ENCODE measurements around the gene TNFRSF1B.
A peak's percentile ranks its signal among the peaks of the same experiment; 100 is the strongest.

Gene TNFRSF1B

DNA sequence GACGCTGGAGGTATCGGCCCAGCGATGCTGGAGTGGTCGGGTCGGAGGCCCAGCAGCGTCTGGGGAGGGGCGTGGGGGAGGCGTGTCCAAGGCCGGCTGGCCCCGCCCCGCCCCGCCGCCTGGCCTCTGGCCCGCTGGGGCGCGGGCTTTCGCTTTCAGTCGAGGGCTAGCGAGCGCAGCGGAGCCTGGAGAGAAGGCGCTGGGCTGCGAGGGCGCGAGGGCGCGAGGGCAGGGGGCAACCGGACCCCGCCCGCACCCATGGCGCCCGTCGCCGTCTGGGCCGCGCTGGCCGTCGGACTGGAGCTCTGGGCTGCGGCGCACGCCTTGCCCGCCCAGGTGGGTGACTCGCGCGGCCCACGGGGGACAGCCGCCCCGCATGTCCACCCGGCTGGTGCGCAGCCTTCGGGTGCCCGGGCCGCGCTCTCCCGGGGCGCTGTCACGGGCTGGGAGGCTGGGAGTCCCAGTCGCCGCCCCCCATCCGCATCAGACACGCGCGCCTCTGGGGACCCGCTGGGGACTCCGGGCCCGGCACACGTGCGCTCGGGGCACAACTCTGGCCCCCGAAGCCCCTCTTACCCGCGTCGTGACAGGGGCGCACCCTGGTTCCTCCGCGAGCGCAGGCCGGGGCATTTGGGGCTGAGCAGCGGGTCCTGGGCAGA, at the start of gene TNFRSF1B:
Gene TNFRSF1B, plus strand, starts transcription at position 158 of the 659 bp plus-strand sequence. Its CDS starts 101 bp downstream, at position 259.
- DNase-seq (ENCODE audit: low read depth) = peak; percentile 45

DNA sequence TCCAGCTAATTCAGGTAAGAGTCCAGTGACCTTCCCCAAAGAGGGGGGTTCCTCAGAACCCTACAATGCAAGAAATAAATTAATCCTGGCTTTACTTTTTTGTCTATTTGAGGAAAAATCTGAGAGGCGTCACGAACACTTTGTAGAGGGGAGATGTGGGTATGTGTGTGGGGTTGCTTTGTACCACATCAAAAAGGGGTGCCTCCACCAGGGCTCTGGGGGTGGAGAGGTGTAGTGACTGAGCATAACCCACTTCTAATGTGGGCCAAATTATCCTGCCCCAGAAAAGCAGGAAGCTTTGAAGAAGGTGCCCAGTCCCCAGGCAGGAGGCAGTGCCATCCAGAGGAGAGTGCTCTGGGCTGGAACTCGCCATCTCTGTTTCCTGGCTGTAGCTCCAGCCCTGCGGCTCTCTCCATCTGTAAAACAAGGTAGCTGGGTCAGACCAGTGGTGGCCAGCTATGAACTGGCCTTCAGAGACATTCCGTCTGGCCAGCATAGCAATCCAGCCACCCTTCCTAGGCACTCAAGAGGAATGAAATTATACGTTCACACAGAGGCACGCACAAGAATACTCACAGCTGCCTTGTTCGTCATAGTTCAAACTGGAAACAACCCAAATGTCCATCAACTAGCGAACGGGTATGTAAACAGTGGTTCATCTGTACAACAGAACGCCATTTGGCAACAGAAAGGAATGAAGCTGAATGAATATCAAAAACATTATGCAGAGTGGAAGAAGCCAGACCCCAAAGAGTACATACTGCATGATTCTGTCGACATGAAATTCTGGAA, 45.4 kb upstream of the TNFRSF1B start:
- DNase-seq (ENCODE audit: low read depth) = no peak

DNA sequence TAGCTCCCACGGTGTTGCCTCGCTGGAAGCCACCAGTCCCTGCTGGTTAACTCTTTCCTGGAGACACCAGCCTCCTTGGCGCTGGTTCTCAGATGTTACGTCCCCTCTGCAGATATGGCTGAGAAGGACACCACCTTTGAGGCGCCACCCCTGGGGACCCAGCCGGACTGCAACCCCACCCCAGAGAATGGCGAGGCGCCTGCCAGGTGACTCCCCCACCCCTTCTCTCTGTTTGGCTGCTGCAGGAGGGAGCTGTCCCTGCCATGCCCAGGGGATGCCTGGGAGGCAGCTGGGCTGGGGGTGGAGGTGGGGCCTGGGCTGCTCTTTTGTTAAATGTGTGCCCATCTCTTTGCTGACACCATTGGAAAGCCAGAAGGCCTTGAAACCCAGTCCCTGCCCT, 43.6 kb upstream of the TNFRSF1B start:
- no peak for DNase-seq (ENCODE audit: low read depth)

DNA sequence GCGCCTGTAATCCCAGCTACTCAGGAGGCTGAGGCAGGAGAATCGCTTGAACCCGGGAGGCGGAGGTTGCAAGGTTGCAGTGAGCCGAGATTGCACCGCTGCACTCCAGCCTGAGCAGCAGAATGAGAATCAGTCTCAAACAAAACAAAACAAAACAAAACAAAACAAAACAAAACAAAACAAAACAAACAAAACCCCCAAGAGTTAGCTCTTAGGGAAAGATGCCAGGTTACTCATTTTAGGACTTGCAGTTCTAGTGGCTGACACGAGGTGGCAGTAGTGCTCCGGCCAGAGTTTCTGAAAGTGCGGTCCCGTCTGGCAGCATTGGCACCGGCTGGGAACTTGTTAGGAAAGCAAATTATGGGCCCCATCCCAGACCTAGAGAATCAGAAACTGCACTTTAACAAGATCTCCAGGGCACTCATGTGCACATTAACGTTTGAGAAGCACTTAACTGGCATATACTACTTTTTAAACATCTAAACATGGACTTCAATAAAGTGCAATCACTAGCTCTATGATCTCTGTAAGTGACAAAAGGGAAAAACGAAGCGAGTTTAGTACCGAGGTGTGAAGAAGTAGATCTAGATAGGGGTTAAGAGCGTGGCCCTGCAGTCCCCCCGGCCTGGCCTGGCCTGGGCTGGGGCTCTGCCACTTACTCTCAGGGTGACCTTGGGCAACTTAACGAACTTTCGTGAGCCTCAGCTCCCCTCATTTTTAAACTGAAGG, 41.9 kb upstream of the TNFRSF1B start:
- DNase-seq (ENCODE audit: low read depth) = peak; percentile 68

DNA sequence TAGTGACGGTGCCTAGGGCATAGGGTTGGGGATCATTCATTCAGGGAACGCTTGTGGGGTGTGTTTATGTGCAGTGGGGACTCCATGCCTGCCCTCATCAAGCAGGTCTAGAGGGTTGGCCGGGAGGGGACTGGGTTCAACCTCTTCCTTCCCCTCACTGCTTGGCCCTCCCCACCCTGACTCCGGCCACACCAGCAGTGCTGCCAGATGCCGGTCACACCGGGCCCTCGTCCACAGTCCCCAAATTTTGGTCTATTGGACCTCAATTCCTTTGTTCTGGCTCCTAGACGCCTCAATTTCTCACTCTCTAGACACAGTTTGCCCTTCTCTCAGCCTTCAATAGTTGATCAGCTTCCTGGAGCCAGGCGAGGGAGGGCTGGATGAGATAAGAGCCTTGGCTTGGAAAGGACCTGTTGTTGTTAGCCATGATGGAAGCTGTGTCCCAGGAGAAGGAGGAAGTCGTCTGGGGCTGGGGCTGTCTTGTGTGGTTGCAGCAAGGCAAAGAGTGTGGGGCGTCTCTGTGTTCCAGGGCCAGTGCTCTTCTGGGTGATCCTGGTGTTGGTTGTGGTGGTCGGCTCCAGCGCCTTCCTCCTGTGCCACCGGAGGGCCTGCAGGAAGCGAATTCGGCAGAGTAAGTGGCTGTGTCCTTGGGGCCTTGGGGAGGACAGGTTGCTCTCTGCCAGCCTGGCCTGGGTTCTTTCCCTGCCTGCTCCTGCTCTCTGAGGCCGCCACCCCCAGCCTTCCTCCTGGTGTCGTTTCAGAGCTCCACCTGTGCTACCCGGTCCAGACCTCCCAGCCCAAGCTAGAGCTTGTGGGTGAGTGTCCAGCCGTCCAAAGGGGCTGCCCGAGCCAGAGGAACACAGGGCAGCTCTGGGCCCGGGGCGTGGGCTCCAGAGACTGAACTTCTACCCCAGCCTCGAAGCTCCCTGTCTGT, 41.1 kb upstream of the TNFRSF1B start:
- no peak for DNase-seq (ENCODE audit: low read depth)

DNA sequence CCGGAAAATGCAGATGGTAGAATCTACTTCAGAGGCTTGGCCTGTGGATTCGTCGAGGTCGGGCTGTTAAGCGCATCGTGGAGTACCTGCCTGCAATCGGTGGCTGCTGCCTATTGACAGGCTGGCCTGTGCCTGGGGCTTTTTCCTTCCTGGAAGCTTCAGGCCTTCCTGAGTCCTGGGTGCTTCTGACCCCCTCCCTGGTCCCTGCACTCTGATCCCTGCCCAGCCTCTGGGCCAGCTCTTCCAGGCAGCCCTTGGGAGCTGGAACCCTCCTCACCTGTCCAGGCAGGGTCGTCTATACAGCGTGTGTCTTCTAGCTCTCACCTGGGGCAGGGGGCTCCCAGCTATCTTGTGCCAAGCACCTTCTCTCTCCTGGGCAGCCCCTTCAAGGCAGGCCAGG, 40.0 kb upstream of the TNFRSF1B start:
- DNase-seq (ENCODE audit: low read depth) = no peak

DNA sequence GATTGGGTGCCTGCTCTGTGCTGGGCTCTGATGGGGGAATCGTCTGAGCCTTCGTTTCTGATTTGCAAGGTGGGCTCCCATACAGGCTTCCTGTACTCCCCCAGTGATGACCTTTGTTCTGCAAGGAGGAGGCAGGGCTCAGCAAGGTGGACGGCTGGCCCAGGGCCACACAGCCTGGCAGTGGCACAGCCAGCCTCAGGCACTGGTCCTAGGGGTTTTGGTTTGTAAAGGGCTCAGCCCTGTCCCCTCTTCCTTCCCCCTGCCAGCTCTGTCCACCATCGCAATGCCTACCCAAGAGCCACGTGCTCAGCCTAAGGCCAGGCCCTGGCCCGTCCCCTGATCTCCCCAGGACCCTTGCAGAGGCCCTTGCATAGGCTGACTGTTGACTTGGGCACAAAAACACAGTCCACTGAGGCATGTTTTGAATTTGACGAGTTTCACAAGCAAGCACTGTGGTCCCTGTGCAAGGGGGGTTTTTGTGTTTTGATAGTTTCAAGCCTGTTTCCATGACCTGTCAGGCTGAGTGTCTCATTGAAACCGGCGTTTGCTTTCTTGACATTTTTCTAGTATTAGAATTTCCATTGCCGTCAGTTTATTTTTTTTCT, 39.5 kb upstream of the TNFRSF1B start:
- DNase-seq (ENCODE audit: low read depth) = no peak

DNA sequence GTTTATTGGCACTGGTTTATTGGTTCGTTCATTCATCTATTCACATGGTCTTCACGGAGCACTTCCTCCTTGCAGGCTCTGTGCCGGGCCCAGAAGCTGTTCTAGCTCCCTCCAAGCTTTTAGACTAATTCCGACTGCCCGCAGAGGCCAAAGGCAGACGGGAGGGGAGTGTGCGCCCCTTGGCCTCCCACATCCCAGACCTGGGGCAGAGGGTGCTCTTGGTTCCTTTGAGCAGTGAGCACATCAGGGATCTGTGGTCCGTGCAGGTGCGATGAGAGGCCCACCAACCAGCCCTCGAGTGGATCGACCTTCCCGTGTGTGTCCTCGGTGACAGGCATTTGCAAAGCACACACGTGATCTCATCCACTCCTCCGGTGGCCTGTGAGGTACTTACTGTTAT, 38.7 kb upstream of the TNFRSF1B start:
- DNase-seq (ENCODE audit: low read depth) = no peak

DNA sequence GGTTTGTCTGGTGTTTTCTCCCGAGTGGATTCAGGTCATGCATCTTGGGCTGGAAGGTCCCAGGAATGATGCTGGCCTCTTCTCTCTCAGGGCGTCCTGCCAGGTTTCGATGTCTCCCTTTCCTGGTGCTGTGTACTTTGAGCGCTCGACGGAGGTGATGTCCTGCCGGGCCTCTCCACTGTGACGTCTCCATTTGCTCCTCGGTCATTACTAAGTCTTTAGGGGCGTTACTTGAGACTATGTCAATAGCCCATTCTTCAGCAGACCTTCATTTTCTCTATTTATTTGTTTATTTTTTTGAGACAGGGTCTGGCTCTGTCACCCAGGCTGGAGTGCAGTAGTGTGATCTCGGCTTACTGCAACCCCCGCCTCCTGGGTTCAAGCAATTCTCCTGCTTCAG, 37.2 kb upstream of the TNFRSF1B start:
- no peak for DNase-seq (ENCODE audit: low read depth)

DNA sequence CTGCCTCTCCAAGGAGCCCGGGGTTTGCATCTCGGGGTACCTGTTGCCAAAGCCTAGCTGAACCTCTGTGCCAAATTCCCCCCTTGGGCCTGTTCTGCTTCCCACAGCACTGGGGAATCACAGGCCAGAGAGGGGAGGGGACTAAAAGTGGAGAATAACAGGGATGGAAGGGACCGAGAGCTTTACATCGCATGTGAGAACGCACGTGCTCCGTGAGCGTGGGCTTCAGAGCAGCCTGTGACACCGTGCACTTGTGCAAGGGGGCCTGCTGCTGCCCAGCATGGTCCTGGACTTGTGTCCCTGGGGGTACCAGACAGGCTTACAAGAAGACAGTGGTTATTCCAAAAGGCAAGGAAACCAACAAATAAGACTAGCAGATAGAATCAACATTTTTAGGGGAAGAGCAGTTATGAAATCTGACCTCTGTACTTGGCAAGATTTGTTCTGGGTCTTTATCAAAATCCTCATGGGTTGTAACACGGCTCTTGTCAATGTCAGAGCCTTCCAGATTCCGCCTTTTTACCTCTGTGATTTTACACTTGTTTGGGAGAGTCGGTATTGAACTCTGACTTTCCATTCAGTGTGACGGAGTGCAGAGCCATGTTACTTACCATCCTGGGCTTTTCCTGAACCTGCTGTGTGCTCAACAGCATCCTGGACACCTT, 36.2 kb upstream of the TNFRSF1B start:
- DNase-seq (ENCODE audit: low read depth) = no peak

DNA sequence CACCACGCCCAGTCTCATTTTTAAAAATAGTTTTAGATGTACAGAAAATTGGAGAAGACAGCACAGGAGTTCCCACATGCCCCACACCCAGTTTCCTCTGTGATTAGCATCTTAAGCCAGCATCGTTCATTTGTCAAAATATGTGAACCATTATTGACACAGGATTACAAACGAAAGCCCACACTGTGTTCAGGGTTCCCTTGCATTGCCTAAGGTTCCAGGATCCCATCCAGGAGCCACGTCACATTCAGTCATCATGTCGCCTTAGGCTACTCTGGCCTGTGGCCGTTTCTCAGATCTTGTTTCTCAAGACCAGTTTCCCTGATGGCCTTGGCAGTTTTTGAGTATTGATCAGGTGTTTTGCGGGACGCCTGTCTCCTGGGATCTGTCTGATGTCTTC, 34.7 kb upstream of the TNFRSF1B start:
- DNase-seq (ENCODE audit: low read depth) = no peak

DNA sequence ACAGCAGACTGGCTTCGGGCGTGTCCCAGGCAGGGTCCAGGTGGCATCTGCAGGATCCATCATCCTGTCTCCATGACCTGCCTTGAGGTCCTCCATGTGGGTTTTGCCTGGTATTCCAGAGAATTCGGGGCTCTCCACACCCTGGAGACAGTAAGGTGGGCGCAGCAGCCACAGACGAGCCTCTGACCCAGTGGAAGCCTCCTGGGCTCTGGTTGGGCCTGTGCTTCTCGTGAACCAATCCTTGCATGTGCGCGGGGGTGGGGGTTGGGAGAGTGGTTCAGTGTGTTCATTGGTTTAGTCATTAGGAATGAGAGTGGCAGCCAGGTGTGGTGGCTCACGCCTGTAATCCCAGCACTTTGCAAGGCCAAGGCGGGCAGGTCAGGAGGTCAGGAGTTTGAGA, 32.1 kb upstream of the TNFRSF1B start:
- no peak for DNase-seq (ENCODE audit: low read depth)

DNA sequence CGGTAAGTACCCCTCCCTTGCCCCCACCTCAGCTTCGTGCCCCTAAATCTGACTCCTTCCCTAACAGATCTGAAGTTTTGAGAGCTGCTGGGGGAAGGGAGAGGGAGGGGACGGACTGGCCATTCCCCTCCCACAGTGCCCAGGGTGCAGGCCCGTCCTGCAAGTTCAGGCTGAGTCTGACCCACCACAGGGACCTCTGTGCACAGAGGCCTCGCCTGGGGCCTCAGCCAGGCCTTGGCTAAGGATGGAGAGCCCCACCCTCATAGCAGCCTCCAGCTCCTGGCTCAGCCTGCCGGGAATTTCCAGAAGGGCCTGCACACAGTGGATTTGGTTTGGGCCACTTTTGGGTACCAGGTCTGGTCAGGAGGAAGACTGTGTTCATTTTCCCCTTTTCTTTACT, 31.2 kb upstream of the TNFRSF1B start:
- no peak for DNase-seq (ENCODE audit: low read depth)

DNA sequence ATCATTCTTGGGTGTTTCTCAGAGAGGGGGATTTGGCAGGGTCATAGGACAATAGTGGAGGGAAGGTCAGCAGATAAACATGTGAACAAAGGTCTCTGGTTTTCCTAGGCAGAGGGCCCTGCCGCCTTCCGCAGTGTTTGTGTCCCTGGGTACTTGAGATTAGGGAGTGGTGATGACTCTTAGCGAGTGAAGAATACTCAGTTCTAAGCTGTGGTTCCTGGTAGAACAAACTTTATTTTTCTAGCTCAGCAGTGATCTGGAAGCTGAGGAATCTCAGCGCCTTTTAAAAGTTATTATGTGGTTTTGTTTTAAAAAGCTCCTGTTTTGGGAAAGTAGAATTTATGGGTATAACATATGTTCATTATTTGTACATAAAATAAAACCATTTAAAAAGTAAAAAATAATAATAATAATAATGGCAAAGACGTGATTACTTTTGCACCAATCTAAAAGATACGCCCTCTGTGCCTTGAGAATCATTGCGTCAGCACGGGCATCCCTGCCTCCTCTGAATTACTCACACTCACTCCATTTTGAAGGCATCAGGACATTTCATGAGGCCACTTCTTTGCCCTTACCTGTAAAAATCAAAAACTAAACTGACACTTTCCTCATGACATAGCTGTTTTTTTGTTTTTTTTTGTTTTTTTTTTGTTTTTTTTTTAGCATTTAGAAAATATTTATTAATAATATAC, 29.7 kb upstream of the TNFRSF1B start:
- no peak for DNase-seq (ENCODE audit: low read depth)

DNA sequence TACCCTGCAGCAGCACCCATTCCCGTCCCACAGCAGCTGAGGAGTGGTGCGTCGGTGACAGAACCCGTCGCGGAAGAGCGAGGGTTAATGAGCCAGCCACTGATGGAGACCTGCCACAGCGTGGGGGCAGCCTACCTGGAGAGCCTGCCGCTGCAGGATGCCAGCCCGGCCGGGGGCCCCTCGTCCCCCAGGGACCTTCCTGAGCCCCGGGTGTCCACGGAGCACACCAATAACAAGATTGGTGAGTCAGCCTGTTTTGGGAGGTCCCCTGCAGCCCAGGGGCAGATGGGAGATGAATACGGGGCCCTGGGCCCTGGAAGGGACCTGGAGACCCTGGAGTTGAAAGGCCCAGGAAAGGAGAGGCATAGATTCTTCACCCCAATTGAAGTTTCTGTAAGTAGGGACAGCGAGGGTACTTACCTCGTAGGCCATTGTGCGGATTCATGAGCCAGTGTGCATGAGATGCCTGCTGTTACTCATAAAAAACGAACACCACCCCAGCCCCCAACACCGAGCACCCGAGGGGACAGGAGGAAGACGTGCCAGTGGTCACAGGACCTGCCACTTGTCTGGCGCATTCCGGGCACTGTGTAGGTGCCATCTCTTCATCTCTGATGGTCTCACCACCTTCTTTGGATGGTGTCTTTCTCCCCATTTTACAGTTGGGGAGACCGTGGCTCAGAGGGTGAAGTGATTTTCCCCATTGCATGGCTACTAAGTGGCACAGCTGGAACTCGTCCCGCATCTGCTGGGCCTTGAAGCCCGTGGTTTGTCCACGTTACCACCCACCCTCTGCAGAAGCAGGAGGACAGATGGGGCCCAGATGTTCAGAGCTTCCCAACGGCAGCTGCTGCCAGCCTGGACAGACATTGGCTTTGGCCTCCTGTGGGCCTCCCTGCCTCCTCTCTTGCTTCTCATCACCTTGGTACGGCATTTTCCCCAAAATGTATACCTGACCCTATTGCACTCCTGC, 28.3 kb upstream of the TNFRSF1B start:
- no peak for DNase-seq (ENCODE audit: low read depth)

DNA sequence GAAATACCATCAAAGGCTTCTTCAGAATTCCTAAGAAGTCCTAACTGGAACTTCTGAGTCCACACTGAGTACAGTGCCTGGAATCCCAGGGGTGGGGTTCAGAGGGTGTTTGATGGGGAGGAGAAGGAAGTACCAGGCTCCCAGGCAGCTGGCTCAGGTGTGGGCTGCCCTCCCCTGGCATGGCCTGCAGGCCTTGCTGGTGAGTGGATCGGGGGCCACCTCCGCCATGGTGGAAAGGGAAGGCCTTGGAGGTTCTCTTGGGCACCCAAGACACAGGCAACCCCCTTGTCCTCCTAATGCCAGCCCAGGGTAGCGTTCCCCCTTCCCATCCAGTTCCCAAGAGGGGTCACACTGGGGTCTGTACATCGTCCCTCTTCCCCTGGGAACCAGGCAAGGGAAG, 26.8 kb upstream of the TNFRSF1B start:
- DNase-seq (ENCODE audit: low read depth) = no peak

DNA sequence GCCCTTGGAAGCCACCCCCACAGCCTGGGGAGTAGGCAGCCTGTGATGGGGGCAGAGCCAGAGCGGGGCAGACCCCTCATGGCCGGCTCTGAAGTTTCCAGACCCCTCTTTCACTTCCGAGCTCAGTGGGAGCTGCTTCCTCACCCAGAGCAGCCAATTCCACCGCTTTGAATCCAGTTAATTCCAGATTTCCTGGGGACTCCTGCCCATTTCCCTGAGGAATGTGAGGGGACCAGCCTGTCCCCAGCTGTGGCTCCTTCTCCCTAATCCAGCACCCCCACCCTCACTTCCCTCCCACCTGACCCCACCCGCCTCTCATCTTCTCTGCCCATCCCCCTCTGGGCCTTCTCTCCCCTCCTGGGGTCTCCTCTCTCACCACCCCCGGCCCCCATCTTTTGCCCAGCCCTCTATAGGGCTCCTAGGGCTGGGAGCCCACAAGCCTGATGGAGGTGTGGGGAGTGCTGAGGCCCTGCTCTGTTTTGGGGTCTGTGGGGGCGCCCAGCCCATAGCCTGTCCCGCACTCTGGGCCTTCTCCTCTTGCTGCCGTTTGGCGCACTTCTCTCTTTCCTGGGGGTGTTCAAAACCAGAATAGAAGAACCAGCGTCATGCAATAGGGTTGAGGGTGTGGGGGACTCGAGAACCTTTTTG, 26.2 kb upstream of the TNFRSF1B start:
- DNase-seq (ENCODE audit: low read depth) = no peak

DNA sequence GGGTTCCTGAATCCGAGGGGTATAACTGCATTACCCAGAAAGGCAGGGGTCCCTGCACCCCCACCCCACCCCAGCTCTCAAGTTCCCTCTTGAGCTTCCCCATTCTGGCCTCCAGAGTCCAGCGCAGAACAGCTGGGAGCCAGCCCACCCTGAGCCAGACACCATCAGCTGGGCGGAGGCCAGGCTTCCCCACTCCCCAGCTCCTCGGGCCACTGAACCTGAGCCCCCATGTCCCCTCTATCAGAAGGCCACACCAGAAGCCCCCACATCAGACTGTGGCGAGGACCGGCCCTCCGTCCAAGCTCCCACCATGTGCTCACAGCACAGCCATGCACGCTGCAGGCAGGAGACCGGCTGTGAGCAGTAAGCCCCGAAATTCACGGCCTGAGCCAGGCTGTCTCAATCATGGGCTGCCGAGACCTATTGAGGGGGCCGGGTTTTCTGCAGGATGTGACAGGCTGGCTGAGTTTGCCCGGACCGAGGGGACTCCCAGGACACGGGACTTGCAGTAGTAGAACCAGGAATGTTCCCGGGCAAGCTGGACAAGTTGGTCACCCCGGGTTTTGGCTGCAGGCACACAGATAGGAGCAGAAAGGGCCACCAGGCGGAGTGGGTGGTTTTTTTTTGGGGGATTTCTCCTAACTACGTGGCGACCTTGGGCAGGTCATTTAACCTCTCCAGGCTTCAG, 25.5 kb upstream of the TNFRSF1B start:
- DNase-seq (ENCODE audit: low read depth) = no peak
